ENCODE measurements around the gene NPFFR2. TPM values are rescaled to one million over a fixed set of nuclear protein-coding genes. Genes with fewer than 3 reads are reported as not detected.

Gene NPFFR2
- total and polyA plus RNA-seq, 2 of the 13 experiments (the other 11 are each of a cell fraction or from before 2014, with no cell fraction given) = not detected

DNA sequence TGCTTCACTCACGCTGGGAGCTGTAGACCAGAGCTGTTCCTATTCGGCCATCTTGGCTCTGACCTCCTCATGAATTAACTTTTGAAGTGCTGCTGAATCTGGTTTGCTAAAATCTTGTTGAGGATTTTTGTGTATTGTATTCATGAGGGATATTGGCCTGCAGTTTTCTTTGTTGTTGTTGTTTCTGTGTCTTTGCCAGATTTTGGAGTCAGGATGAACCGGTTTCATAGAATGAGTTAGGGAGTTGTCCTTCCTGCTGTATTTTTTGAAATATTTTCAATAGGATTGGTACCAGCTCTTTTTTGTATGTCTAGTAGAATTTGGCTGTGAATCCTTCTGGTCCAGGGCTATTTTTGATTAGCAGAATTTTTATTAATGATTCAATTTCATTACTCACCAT, 138.1 kb downstream of the NPFFR2 start:
- Histone ChIP-seq H3K27me3 (ENCODE audit: control insufficient read depth in 1 of 2, insufficient read depth in 2 of 2, low read length in 2 of 2) (no peaks in the 10 kb centered on the region), H3K79me2 (ENCODE audit: insufficient read depth, low read length) (no peaks in the 10 kb centered on the region), H3K4me1 (ENCODE audit: insufficient read depth, low read length) (no peaks in the 10 kb centered on the region), H3K9ac (ENCODE audit: insufficient read depth, low read depth, low read length) (no peak overlapping the region), H2AFZ (ENCODE audit: low read length) (no peak overlapping the region), H3K4me3 (replicated peaks in 1 of 3; ENCODE audit: insufficient read depth in 1 of 3, low read depth in 2 of 3, low read length in 3 of 3) (no peak overlapping the region), H3K27ac (ENCODE audit: extremely low read length, insufficient read depth, low read length) (no peak overlapping the region), H3K4me2 (ENCODE audit: low read depth, low read length) (no peak overlapping the region), H3K9me3 (ENCODE audit: low read length) (0 out of 2 replicates have a peak, but pooled peaks cover 4% of the 10 kb centered on the region), H3K36me3 (replicated peaks in 1 of 2; ENCODE audit: control insufficient read depth in 1 of 2, insufficient read depth in 2 of 2, low read length in 2 of 2) (no peaks in the 10 kb centered on the region), H4K20me1 (ENCODE audit: insufficient read depth, low read length) (no peaks in the 10 kb centered on the region)
- FAIRE-seq (no peak), ATAC-seq (no peak), DNase-seq (ENCODE audit: low spot score) (no peak)
- ChIA-PET POLR2A (no interaction called here), CTCF (ENCODE audit: low intra/inter-chr PET ratio, low total read pairs) (no interaction called here)
- no peak for TF ChIP-seq ZFP90 (CRISPR knock-in tag; IDR thresholded peaks at IDR 0.05; ENCODE audit: borderline replicate concordance)
- TF ChIP-seq STAG1 (CRISPR knock-in tag; IDR thresholded peaks at IDR 0.05) = no peak
- TF ChIP-seq, protein P1, sequence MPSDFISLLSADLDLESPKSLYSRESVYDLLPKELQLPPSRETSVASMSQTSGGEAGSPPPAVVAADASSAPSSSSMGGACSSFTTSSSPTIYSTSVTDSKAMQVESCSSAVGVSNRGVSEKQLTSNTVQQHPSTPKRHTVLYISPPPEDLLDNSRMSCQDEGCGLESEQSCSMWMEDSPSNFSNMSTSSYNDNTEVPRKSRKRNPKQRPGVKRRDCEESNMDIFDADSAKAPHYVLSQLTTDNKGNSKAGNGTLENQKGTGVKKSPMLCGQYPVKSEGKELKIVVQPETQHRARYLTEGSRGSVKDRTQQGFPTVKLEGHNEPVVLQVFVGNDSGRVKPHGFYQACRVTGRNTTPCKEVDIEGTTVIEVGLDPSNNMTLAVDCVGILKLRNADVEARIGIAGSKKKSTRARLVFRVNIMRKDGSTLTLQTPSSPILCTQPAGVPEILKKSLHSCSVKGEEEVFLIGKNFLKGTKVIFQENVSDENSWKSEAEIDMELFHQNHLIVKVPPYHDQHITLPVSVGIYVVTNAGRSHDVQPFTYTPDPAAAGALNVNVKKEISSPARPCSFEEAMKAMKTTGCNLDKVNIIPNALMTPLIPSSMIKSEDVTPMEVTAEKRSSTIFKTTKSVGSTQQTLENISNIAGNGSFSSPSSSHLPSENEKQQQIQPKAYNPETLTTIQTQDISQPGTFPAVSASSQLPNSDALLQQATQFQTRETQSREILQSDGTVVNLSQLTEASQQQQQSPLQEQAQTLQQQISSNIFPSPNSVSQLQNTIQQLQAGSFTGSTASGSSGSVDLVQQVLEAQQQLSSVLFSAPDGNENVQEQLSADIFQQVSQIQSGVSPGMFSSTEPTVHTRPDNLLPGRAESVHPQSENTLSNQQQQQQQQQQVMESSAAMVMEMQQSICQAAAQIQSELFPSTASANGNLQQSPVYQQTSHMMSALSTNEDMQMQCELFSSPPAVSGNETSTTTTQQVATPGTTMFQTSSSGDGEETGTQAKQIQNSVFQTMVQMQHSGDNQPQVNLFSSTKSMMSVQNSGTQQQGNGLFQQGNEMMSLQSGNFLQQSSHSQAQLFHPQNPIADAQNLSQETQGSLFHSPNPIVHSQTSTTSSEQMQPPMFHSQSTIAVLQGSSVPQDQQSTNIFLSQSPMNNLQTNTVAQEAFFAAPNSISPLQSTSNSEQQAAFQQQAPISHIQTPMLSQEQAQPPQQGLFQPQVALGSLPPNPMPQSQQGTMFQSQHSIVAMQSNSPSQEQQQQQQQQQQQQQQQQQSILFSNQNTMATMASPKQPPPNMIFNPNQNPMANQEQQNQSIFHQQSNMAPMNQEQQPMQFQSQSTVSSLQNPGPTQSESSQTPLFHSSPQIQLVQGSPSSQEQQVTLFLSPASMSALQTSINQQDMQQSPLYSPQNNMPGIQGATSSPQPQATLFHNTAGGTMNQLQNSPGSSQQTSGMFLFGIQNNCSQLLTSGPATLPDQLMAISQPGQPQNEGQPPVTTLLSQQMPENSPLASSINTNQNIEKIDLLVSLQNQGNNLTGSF (CRISPR knock-in tag; IDR thresholded peaks at IDR 0.05) = no peak
- no peak for TF ChIP-seq ISX (CRISPR knock-in tag; conservative IDR thresholded peaks at IDR 0.05)
- TF ChIP-seq SIX4 (CRISPR knock-in tag; IDR thresholded peaks at IDR 0.05) = no peak
- TF ChIP-seq, protein P2, sequence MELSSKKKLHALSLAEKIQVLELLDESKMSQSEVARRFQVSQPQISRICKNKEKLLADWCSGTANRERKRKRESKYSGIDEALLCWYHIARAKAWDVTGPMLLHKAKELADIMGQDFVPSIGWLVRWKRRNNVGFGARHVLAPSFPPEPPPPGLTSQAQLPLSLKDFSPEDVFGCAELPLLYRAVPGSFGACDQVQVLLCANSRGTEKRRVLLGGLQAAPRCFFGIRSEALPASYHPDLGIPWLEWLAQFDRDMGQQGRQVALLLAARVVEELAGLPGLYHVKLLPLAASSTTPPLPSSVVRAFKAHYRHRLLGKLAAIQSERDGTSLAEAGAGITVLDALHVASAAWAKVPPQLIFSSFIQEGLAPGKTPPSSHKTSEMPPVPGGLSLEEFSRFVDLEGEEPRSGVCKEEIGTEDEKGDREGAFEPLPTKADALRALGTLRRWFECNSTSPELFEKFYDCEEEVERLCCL (CRISPR knock-in tag; IDR thresholded peaks at IDR 0.05; ENCODE audit: borderline replicate concordance) = no peak
- TF ChIP-seq ZNF615 (CRISPR knock-in tag; IDR thresholded peaks at IDR 0.05; ENCODE audit: borderline replicate concordance) = no peak
- TF ChIP-seq, protein P3, sequence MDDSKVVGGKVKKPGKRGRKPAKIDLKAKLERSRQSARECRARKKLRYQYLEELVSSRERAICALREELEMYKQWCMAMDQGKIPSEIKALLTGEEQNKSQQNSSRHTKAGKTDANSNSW (CRISPR knock-in tag; IDR thresholded peaks at IDR 0.05; ENCODE audit: borderline replicate concordance) = no peak
- TF ChIP-seq, protein P4, sequence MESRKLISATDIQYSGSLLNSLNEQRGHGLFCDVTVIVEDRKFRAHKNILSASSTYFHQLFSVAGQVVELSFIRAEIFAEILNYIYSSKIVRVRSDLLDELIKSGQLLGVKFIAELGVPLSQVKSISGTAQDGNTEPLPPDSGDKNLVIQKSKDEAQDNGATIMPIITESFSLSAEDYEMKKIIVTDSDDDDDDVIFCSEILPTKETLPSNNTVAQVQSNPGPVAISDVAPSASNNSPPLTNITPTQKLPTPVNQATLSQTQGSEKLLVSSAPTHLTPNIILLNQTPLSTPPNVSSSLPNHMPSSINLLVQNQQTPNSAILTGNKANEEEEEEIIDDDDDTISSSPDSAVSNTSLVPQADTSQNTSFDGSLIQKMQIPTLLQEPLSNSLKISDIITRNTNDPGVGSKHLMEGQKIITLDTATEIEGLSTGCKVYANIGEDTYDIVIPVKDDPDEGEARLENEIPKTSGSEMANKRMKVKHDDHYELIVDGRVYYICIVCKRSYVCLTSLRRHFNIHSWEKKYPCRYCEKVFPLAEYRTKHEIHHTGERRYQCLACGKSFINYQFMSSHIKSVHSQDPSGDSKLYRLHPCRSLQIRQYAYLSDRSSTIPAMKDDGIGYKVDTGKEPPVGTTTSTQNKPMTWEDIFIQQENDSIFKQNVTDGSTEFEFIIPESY (CRISPR knock-in tag; IDR thresholded peaks at IDR 0.05) = no peak
- TF ChIP-seq, protein P5, sequence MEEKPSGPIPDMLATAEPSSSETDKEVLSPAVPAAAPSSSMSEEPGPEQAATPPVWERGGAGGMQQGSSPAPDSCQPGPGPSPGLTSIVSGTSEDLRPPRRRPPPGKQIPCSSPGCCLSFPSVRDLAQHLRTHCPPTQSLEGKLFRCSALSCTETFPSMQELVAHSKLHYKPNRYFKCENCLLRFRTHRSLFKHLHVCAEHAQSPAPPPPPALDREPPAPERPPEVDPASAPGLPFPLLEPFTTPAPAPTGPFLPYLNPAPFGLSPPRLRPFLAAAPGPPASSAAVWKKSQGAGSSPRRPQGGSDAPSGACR (CRISPR knock-in tag; IDR thresholded peaks at IDR 0.05) = no peak
- no TSS peak for BruUV-seq (replicated peaks)
- intact Hi-C loops (cut with micrococcal nuclease; ENCODE audit: unreplicated experiment) = no loop called here
- in situ Hi-C loops (cut with HindIII; ENCODE audit: extremely low pct_ligation_motif_present, low pct_unique_long_range_greater_than_20kb) = no loop called here
- WGBS (ENCODE audit: low lambda C conversion rate) = 34% methylated on average over 3 of the region's 3 CpGs
